Measurements from ENCODE around the gene AGTRAP.

GRCh38 chr1:11770011-11770410, 34.1 kb downstream of the AGTRAP start:
- TF ChIP-seq POLR2A (IDR thresholded peaks at IDR 0.05; ENCODE audit: low read depth, low read length) (no peak), POLR2AphosphoS5 (IDR thresholded peaks at IDR 0.05; ENCODE audit: low read depth, low read length) (no peak)
